CD4-positive, alpha-beta T cell treated with Interferon gamma for 1 hour (primary cell): Measurements from ENCODE around the gene PLCB2.

Experiments
- DNase-seq: peaks from one replicate; pipeline ENCODE4 v3.0.0-alpha.2; 2020

PLCB2 gene

DNA sequence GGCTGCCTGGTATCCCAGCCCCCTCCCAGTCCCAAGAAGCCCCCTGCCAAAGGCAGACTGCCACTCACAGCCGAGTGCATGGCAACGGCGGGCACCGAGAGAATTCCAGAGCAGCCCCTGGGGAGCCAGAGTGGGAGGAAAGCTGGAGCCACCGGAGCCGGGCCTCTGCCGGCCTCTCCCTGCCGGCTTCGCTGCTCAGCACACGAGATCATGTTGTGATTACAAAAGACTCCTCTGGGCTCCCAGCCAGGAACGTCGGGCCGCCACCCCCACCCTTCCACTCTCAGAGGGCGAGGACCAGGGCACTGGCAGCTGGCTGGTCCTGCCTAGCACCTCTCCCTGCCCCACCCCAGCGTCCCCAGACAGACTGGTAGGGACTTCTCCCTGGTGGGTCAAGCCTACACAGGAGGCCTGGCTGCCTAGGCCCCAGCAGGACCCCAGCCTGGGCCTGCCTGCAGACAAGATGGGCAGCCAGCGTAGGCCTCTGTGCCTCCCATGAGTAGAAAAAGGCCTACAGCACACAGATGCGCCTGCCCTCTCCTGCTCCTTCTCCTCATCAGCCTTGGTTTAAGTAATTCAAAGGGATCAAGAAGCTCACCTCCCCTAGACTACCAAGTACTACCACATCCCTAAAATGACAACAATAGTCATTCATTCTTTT, 33.1 kb upstream of the PLCB2 start, which contains the start of gene CCDC9B:
CCDC9B (minus strand) TSS at position 200 of the 661 bp plus-strand sequence; CDS start at position 80, 120 bp downstream.
- no peak for DNase-seq

DNA sequence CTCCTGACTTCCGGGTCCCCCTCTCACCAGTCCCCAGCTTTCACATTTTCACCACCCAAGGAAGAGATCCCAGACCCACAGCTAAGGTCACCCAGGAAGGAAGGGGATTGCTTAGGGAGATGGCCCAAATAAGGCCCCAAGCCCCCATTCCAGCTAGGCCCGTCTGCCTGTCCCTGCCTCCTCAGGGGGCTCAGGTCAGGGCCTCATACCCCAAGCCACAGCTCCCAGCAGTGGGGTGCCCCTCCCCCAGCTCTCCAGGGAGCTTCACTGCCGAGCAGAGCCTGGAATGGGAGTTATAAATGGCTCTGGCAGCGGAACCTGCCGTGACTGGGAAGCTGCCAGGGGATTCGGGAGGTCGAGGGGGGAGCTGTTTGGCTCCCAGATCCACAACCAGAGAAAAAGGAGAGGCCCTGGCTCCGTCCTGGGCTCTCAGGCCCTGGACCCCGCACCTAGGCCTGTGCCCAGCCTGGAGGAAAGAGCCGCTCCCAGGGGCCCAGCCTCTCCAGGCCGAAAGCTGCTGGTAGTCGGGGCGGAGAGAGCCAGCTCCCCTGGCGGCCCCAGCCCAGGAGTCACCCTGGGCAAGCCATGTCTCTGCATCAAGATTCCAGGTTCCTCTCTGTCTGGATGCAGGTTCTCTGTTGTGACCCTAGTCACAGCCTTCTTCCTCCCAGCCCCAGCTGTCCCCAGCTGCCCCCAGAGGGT, 32.5 kb upstream of the PLCB2 start:
- no peak for DNase-seq

DNA sequence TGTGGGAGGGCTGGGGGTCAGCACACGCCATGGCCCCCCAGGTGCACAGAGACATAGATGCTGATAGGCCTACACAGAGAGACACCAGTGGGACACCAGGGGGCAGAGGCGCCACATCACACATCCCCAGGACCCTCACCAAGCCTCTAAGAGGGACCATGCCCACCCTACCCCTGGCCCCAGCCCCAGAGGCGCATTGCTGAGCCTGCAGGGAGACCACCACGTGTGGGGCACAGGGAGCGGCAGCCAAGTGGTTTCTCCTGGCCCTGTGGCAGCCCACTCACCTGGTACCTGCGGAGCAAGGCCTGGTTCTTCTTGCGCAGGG, 31.8 kb upstream of the PLCB2 start:
- DNase-seq, result no peak

DNA sequence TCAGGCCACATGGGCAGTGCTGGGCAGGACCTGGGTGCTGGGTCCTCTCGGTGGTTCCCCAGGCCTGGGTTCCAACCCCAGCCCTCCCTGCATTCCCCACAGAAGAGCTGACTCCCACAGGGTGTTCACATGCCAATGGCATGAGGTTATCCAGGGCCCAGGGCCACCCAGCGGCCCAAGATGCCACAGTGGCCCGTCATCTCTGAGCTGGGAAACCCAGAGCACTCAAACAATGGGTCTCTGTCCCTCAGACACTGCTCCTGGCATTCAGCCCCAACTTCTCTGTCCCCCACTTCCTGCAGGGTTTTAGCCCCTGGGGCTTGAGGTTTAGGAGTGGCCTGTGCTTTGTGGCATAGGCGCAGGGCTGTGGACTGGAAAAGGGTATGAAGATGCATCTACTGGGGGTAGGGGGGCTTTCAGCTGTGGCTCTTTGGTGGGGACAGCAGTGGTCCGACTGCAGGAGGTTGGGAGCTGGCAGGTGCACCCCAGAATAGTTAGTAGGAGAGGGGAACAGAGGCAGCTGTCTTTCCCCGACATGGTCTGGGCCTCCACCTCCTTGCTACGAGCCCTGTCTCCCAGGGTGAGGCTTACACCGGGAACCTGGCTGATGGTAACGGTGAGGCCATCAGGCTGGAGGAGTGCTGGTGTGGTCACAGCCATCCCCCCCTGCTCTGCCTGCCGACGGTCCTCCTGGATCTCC, 31.3 kb upstream of the PLCB2 start:
- no peak for DNase-seq

DNA sequence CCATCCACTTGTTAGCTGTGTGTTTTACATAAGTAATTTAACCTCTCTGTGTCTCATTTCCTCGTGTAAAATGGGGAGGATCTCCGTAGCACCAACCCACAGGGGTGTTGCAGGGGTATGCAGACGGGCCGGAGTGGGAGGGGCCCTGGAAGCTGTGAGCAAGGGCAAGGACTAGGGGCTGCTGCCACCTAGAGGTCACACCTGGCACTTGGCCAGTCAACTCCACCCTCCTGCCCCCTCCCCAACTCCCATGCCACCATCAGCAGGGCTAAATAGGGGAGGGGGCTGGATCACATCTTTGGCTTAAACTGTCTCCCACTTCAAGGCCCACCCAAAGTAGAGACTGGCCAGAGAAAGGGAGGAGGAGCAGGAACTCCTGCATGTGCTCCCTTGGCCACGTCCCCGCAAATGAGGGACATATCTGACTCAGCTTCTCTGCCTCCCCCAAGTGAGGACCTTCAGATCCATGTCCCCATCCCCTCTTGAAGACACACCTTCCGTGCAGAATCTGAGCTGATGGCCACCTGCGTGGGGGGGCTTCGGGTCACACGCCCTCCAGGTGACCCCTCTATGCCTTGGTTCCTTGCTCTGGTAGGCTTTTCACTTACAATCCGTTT, 30.4 kb upstream of the PLCB2 start:
- DNase-seq, result peak; percentile 77

DNA sequence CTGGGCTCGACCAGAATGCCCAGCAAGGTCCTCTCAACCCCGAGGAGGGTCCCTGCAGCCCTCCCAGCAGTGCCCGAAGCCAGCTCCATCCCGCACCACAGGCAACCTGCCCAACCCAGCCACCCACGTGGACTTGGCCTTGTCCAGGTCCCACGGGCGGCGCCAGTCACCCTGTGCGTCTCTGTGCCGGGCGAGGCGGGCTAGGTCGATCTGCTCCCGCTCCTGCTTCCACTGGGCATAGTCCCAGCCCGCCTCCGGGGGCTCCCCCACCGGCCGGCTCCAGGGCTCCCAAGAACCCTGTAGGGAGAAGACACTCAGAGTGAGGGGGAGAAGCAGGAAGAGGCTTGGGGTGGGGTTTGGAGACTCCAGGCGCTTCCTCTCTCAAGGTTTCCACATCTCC, 29.9 kb upstream of the PLCB2 start:
- DNase-seq, result no peak

DNA sequence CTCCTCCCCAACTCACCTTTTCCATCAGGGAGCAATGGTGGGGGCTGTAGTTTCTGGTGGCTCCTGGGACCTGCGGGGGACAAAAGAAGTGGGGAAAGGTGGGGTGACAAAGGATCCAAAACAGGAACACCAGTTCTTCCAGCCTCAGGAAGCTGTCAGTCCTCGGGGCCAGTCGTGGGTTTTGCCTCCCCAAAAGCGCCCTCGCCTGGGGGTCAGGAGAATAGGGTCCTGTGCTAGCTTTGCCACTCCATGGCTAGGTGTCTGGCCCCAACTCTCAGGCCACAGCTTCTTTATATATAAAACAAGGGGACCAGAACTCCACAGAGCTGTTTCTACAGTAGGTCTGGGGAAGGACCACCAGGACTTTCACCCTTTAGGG, 29.0 kb upstream of the PLCB2 start:
- DNase-seq, result no peak

DNA sequence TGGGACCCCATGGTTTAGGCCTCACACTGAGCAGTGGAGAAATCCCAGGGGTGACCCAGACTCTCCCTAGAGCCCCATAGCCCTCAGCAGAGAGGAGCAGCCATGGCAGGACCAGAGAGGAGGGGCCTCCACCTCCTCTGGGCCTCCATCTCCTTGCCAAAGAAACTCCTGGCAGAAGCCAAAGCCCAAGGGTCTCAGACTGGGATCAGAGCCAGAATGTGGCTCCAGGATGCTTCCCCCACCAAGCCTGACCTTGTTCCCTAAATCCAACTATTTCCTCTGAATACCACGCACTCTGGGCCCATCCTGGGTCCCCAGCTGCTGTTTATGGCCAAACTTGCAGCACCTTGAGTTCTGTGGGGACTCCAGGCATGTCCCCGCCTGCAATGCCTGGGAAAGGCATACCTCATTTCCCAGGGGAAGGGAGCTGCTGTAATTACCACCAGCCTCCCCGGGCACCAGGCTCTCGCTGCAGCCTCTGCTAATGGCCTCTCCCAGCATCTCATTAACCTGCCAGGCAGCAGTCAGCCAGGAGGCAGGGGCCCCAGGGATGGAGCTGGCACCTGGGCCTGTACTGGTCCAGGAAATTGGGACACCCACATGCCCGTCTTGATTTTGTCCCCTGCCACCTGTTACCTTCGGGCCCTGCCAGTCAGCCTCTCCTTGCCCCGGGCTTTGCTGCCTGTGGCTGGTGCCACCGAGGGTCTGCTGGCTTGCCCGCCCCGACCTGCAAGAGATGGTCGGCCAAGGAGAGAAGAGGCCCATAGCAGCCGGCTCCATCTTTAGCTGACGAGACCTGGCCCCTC, 28.4 kb upstream of the PLCB2 start:
- no peak for DNase-seq

DNA sequence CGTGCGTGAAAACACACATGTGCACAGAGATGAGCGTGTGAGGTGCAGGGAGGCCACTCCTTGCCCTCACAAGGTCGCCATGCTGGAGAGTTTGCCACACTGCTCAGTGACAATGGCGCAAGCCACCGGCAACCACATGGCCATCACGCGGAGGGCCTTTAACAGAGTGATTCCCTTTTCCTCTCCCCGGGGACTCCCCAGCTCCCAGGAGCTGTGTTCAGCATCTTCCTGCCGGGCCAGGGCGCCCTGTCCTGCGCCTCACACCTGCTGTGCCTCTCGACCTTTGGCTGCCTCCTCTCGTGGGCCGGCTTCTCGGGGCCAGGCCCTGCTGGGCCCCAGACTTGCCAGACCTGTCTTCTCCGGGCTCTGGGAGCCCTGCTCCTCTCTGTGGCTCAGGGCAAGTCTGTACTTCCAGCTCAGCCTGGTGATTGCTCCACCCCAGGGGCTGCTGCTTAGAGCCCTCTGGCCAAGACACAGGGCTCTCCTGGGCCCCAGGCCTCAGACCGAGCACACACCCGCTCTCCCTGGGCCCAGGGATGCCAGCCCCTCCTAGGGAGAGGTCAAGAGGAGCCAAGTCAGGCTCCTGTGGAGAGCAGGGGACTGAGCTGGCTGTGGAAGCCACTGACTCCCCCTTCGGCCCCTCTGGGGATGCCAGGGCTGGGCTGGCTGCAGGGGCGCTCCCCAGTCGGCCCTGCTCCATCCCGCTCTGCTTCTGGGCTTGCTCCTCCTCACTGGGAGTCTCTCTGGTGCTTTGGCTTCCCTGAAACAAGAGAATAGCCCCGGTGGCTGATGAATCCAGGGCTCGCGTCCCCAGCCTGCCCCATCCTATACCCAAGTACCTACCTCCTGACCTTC, 27.4 kb upstream of the PLCB2 start:
- no peak for DNase-seq

DNA sequence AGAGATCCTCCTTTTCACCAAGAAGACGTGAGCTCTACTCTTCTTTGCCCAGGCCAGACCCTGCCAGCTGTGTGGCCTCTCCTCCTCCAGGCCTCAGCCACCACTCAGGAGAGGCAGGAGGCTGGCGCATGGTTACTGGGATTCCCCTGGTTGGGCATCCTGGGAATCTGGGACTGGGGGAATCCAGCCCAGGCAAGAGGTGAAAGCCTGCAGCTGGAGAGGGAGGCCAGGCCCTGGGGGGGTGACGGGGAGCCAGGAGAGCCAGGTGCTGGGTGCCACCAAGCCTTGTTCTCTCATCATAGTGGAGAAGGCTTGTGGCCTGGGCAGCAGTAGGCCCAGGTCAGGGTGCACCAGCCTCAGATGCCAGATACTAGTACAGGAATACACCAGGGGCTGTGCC, 26.8 kb upstream of the PLCB2 start:
- no peak for DNase-seq

DNA sequence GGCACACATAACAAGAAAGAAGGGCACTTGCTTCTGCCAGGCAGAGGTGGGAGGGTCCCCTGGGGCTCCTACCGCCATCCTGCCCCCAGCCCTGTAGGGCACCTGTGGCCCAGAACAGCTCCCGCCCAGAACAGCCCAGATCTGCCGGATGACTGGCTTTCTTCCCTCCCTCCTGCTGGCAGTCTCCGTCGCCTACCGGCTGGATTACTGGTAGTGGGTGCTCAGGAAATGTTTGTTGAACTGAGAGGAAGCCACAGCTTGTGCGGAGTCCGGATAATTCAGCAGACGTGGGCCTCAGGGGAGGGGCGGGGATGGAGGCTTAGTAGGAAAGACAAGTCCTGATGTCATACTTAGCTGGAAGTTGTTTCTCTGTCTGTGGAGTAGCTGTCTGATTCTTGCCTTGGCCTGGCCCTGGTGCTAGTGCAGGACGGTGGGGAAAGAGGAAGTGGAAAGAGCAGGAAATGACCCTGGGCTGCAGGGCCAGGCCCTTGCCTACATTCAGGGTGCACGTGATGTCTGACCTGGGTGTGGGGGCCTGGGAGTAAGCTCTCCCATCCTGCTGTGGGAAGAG, 26.3 kb upstream of the PLCB2 start:
- peak; percentile 70 for DNase-seq

DNA sequence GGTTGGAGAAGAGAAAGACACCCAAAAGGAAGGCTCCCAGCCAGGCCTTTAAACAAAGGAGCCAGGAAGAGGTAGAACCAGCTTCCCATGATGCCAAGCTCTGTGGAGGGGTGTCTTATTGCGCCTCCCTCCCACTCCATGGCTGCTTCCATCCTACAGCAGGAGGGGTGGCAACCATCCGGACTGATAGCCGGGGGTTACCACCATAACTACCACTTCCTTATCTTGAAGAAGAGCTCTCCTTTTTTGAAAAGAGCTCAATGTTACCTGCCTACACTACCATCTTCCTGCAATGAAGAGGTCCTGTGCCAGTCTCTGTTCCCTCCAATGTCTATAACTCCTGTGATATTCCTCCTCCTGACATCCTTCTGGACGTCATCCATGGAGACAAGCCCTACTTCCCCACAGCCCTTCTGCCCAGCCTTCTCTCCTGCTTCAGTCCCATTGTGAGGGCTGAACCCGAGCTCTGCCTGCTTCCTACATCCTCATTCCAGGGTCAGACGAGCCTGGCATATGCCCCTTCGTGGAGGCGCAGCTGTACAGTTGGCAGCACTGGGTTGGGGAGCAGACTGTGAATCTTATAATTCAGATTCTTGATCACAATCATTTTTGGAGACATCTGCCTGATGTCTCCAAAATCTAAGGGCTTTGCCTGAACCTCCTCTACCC, 24.5 kb upstream of the PLCB2 start:
- no peak for DNase-seq

DNA sequence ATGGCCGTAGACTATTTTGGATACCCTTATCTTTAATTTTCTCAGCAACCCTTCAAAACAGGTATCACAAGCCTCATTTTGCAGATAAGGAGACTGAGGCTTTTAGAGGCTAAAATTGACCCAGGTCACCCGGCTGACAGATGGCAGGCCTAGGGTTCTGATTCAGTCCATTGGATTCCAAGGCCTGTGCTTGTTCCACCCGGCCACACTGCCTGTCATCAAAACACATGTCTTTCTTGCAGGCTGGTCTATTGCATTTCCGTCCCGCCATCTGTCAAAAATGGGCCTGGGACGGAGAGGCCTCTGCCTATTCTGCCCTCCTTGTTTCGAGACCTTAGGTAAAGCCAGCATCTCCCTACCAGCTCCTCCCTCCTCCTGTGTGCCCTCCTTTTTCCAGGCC, 23.9 kb upstream of the PLCB2 start:
- no peak for DNase-seq

DNA sequence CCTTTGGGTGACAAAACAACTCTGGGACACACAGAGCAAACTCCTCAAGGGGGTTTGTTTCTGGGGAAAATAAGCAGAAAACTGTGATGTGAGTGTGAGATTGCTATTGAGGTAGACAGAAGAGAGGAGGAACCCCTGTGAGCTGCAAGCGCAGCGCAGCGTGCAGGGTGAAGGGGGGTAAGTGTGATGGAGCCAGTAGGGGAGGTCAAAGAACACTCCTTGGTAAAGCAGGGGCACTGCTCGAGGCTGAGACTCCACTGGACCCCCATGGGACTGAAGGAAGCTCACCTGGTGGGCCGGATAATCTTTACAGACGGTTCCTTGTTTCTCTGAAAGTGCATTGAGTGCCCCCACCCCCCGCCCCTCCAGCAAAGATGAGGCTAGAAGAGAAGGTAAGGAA, 23.3 kb upstream of the PLCB2 start:
- DNase-seq, result no peak

DNA sequence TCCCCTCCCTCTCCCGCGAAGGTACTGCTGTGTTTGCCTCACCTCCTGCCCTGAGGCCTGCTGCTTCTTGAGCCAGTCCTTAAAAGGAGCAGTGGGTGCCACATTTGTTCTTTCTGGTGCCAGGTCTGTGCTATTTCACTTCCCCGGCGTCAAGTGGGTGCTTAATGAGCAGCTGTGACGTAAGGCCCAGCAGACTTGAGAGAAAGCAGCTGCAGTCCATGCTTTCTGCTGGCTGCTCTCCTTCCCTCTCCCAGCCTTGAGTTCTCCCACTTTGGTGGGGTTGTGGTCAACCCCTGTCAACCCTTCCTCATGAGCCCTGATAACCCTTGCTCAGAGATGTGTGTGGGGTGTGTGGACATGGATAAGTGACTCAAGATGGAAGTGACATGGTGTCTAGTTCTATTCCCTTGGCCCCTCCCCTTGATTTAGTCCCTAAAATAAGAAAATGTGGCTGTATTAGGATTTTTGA, 22.7 kb upstream of the PLCB2 start:
- no peak for DNase-seq

DNA sequence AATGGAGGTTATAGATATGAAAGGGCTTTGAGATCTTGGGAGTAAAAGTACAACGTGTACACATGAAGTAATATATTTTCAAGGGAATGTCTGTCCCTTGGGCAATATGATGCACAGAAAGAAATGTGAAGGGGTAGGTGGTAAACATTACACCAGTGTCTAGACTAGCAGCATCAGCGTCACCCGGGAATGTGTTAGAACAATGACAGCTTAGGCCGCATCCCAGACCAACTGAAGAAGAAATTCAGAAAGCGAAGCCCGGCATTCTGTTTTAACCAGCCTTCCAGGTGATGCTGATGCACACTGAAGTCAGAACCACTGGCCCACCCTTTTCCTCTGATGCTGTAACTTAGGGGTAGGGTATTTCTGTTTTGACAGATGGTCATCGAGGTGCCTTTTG, 22.1 kb upstream of the PLCB2 start:
- no peak for DNase-seq

DNA sequence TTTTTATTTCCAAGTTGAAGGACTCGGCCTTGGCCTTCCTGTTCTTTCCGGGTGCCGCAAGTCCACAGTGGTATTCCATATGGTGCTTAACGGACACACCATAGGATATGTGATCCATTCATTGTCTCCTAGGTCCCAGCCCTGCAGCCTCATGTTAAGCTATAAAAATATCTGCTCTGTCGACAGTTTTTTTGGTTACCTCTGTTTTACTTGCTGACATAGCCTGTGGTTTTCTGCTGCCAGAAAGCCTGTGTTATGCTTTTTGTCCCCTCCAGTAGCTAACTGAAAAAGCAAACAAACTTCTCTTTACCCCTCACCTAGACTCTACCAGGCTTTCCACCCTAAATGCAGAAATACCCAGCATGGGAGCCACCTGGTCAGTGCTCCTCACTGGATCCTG, 21.0 kb upstream of the PLCB2 start:
- no peak for DNase-seq

DNA sequence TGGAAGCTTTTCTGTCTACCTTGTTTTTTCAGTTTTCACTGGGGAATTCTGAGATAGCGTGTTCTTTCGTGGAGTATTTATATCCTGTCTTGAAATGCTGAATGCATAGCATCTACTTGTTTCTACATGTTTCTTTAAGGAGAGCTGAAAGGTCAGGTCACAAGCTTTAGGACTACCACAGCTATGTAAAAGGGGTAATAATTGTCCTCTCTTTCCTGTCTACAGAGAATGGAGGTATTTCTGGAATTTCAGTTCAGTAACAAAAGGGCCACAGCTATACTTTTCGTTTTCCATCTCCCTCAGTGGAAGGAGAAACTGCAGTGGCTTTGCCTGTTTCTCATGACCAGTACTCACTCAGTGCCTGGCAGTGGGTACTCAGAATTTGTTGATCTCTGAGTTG, 20.4 kb upstream of the PLCB2 start:
- no peak for DNase-seq

DNA sequence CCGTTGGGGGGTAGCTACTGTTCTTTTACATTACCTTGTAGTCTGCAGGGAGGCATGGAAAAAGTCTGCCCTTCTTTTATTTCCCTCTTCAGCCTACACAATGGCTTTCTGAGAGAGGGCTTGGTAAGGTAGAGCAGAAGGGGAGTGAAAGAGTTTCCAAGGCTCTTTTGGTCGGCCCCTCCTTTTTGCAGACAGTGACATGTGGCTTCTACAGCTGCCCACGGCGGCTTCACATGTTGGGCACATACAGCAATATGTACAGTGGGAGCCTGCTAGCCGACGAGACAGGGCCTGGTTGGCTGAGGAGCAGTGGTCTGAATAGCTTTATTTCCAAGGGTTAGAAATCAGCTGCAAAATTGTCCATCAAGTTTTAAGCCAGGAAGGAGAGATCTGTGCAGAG, 19.7 kb upstream of the PLCB2 start:
- no peak for DNase-seq

DNA sequence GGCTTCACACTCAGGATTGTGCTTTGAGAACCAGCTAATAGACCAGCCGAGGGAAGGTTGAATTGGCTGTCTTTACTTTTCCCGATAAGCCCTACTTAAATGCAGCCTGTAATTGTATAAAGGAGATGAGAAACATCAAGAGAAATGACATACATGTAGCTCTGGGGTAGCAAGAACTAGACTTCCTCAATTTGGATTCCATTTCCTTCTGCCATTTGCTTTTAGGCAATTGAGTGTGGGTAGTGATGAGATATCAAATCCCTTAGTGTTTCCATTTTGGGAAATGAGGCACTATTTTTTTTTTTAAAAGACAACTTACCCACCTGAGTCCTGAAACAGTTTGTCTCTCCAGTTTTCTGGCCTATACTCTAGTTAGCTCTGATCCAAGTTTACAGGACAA, 18.0 kb upstream of the PLCB2 start:
- no peak for DNase-seq

DNA sequence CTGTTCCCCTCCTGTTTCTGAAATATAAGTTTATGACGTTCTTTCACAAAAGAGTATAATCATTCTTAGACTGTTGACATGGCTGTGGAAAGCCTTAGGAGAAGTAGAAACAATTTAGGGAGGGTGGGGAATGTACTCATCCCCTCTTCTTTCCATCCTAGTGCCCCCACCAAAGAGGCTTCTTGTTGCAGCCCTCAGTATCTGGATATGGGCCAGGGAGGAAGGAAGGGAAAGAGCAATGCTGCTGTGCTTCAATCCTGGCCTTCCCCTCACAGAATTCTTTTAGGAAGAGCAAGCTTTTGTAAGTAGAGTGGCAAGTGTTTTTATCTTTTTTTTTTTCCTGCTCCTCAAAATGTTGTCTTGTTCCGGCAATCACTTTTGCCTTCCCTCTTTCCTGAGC, 17.5 kb upstream of the PLCB2 start:
- DNase-seq, result no peak
